K562 (cell line): ENCODE data around the gene STK36. TPM values are rescaled to one million over a fixed set of nuclear protein-coding genes. Genes with fewer than 3 reads are reported as not detected.

Source experiments
- COPS2 ChIP-seq: fragments of 450-650 bp; conservative IDR thresholded peaks from 2 replicates; pipeline ENCODE4 v1.6.1; 2016; ENCODE audit warnings: mild to moderate bottlenecking, moderate library complexity
- EHMT2 ChIP-seq: fragments of 450-650 bp; IDR thresholded peaks from 2 replicates; pipeline ENCODE4 v1.6.1; 2018; ENCODE audit warnings: antibody characterized with exemption
- FOXJ3 ChIP-seq: sonication (generic); formaldehyde crosslinking; IDR thresholded peaks from 2 replicates; pipeline ENCODE4 v1.4.0; 2020; ENCODE audit warnings: mild to moderate bottlenecking, missing genetic modification reagents
- KDM4B ChIP-seq, 2 experiments: fragments of 450-650 bp in 1 of 2; sonication (generic) in 1 of 2; IDR thresholded peaks; 2 replicates each; pipeline ENCODE4 v1.6.1; 2016 to 2017; ENCODE audit warnings: borderline replicate concordance in 2 of 2, antibody characterized with exemption in 1 of 2, low read depth in 1 of 2, mild to moderate bottlenecking in 1 of 2
- MED1 ChIP-seq: sonication (generic); formaldehyde crosslinking; IDR thresholded peaks from 2 replicates; pipeline ENCODE4 v1.8.1; 2023; ENCODE audit warnings: missing genetic modification reagents, borderline replicate concordance
- NFXL1 ChIP-seq: fragments of 450-650 bp; formaldehyde crosslinking; IDR thresholded peaks from 2 replicates; pipeline ENCODE4 v1.4.0; 2021; ENCODE audit warnings: mild to moderate bottlenecking
- NUFIP1 ChIP-seq: fragments of 450-650 bp; IDR thresholded peaks from 2 replicates; pipeline ENCODE4 v1.6.1; 2018; ENCODE audit not compliant: partially characterized antibody
- RBM34 ChIP-seq: fragments of 200-400 bp; formaldehyde crosslinking; IDR thresholded peaks from 2 replicates; pipeline ENCODE4 v1.6.1; 2018; ENCODE audit warnings: low read length, borderline replicate concordance; ENCODE audit not compliant: insufficient read depth
- SIN3B ChIP-seq: fragments of 450-650 bp; IDR thresholded peaks from 2 replicates; pipeline ENCODE4 v1.6.1; 2017; ENCODE audit warnings: low read depth, mild to moderate bottlenecking, moderate library complexity
- STAT5B ChIP-seq: fragments of 250-450 bp; sonication (Bioruptor Pico); IDR thresholded peaks from 2 replicates; pipeline ENCODE4 v1.8.0; 2021; ENCODE audit warnings: mild to moderate bottlenecking, inconsistent platforms
- ZNF124 ChIP-seq: sonication (generic); formaldehyde crosslinking; IDR thresholded peaks from 2 replicates; pipeline ENCODE4 v1.8.1; 2022; ENCODE audit warnings: missing genetic modification reagents
- ZNF695 ChIP-seq: fragments of 450-650 bp; formaldehyde crosslinking; IDR thresholded peaks from 2 replicates; pipeline ENCODE4 v1.4.0; 2020; ENCODE audit warnings: mild to moderate bottlenecking, moderate library complexity
- ZNF785 ChIP-seq: fragments of 250-450 bp; sonication (Bioruptor Pico); IDR thresholded peaks from 2 replicates; pipeline ENCODE4 v1.4.0; 2020; ENCODE audit warnings: mild to moderate bottlenecking
- ZNF79 ChIP-seq: fragments of 250-450 bp; sonication (Bioruptor Pico); IDR thresholded peaks from 2 replicates; pipeline ENCODE4 v1.4.0; 2020; ENCODE audit warnings: low read depth, mild to moderate bottlenecking, moderate library complexity
- polyA plus RNA-seq, 8 experiments: library from polyadenylated mRNA; depleted of rRNA in 4 of 8; stranded (reverse) in 5 of 8; unstranded in 3 of 8; fragments of >200 nt; fragmentation: Nextera tagmentation in 2 of 8; fragmentation: Illumina TruSeq in 1 of 8; extraction: Ambion mirVana in 2 of 8; extraction: Trizol in 1 of 8; gene quantifications; 2 replicates each; pipeline versions ENCODE4 v1.2.1 to v1.2.3, GENCODE V29; 2011 to 2014; ENCODE audit warnings: inconsistent platforms in 1 of 8, missing spikeins in 1 of 8
- total RNA-seq, 7 experiments: library from RNA; depleted of rRNA in 6 of 7; stranded (reverse); fragments of >200 nt in 6 of 7; fragmentation: Illumina TruSeq in 2 of 7; extraction: Trizol in 2 of 7; gene quantifications; 2 replicates each; pipeline versions ENCODE4 v1.2.1 to v1.2.3, GENCODE V29; 2011 to 2021; ENCODE audit warnings: low replicate concordance in 1 of 7
- TF ChIP-seq, protein P1 (sequence below), 3 experiments: fragments of 200-800 bp in 1 of 3; sonication (Bioruptor generic) in 1 of 3; sonication (generic) in 1 of 3; formaldehyde crosslinking in 1 of 3; IDR thresholded peaks; 2 replicates each; pipeline versions ENCODE4 v1.6.1 to v1.8.0; 2016 to 2022; ENCODE audit warnings: mild to moderate bottlenecking in 2 of 3, missing compliant biosample characterization in 2 of 3, missing genetic modification characterization in 2 of 3, missing genetic modification reagents in 1 of 3
- TF ChIP-seq, protein P2 (sequence below): fragments of 250-450 bp; sonication (Bioruptor Pico); IDR thresholded peaks from 2 replicates; pipeline ENCODE4 v1.4.0; 2020; ENCODE audit warnings: borderline replicate concordance
- TF ChIP-seq, protein P3 (sequence below): fragments of 450-650 bp; IDR thresholded peaks from 2 replicates; pipeline ENCODE4 v1.6.1; 2017; ENCODE audit warnings: antibody characterized with exemption
- TF ChIP-seq, protein P4 (sequence below): IDR thresholded peaks from 2 replicates; pipeline ENCODE4 v1.6.1; 2011; ENCODE audit warnings: borderline replicate concordance, low read depth, mild to moderate bottlenecking, moderate library complexity, low read length; ENCODE audit not compliant: insufficient read depth, poor library complexity, severe bottlenecking
- TF ChIP-seq, protein P5 (sequence below): fragments of 250-450 bp; sonication (Bioruptor Pico); IDR thresholded peaks from 2 replicates; pipeline ENCODE4 v1.8.0; 2022; ENCODE audit warnings: inconsistent platforms, mild to moderate bottlenecking, moderate library complexity, borderline replicate concordance

The STK36 gene
- total and polyA plus RNA-seq, 9 of the 15 experiments (the other 6 are each of a cell fraction or from before 2014, with no cell fraction given), result 3.5 to 12.4 (median 6.7) TPM

DNA sequence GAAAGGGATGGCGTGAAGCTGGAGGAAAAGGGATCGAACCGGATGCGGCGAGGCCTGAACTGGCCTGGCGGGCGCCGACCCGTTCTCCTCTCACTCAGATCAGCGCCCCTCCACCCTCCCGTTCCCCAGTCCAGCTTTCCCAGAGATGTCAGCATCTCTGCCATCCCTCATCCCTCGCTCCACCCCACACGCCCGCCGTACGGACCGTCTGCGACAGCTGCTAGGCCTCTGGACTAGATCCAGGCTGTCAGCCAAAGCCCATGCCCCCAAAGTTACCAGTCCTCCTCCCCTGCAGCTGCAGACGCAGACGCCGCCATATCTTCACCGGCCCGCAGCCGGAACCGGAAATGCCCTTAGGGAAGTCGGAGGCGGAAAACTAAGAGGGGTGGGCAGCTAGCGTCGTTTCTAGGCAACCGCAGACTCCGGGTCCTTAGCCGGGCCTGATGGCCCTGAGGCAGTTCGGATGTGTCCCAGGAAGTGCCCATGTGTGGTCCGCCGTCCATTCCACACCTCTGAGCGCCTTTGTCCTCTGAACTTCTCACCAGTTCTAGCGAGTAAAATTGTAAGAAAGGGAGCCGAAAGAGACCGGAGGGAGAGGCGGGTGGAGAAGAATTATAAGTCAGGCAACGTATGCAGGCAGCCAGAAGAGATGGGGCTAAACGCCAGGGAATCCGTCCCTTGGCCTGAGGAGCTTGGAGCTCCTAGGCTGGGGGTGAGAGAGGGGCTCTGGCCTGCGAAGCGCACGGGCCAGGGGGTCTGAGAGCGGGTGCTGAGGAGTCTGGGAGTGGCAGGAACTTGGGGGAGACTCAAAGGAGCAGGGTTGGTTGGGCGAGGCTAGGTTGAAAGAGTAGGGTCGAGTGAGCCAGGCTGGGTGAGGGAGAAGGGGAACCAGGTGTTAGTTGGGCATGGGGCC is at the start of gene STK36, which contains the start of gene RNF25 (continued):
- TF ChIP-seq, protein P1, sequence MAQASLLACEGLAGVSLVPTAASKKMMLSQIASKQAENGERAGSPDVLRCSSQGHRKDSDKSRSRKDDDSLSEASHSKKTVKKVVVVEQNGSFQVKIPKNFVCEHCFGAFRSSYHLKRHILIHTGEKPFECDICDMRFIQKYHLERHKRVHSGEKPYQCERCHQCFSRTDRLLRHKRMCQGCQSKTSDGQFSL (CRISPR knock-in tag; IDR thresholded peaks at IDR 0.05), result 0 out of 2 replicates have a peak, but pooled peaks have one; percentile 66
- TF ChIP-seq, protein P1 (tag; IDR thresholded peaks at IDR 0.05), result no peak
- TF ChIP-seq, protein P2, sequence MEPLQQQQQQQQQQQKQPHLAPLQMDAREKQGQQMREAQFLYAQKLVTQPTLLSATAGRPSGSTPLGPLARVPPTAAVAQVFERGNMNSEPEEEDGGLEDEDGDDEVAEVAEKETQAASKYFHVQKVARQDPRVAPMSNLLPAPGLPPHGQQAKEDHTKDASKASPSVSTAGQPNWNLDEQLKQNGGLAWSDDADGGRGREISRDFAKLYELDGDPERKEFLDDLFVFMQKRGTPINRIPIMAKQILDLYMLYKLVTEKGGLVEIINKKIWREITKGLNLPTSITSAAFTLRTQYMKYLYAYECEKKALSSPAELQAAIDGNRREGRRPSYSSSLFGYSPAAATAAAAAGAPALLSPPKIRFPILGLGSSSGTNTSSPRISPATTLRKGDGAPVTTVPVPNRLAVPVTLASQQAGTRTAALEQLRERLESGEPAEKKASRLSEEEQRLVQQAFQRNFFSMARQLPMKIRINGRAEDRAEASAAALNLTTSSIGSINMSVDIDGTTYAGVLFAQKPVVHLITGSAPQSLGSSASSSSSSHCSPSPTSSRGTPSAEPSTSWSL (CRISPR knock-in tag), result no peak
- TF ChIP-seq EHMT2 (no peak), SIN3B (peak; percentile 91), MED1 (CRISPR knock-in tag) (no peak), ZNF79 (CRISPR knock-in tag) (no peak), ZNF785 (no peak), STAT5B (CRISPR knock-in tag) (no peak), NUFIP1 (no peak), COPS2 (no peak), NFXL1 (CRISPR knock-in tag) (no peak), KDM4B (IDR thresholded peaks at IDR 0.05; ENCODE audit: borderline replicate concordance in 2 of 2, low read depth in 1 of 2) (no peak), RBM34 (no peak), ZNF695 (CRISPR knock-in tag) (no peak), FOXJ3 (no peak), ZNF124 (CRISPR knock-in tag) (no peak)
- TF ChIP-seq, protein P3, sequence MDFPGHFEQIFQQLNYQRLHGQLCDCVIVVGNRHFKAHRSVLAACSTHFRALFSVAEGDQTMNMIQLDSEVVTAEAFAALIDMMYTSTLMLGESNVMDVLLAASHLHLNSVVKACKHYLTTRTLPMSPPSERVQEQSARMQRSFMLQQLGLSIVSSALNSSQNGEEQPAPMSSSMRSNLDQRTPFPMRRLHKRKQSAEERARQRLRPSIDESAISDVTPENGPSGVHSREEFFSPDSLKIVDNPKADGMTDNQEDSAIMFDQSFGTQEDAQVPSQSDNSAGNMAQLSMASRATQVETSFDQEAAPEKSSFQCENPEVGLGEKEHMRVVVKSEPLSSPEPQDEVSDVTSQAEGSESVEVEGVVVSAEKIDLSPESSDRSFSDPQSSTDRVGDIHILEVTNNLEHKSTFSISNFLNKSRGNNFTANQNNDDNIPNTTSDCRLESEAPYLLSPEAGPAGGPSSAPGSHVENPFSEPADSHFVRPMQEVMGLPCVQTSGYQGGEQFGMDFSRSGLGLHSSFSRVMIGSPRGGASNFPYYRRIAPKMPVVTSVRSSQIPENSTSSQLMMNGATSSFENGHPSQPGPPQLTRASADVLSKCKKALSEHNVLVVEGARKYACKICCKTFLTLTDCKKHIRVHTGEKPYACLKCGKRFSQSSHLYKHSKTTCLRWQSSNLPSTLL, result no peak
- TF ChIP-seq, protein P4, sequence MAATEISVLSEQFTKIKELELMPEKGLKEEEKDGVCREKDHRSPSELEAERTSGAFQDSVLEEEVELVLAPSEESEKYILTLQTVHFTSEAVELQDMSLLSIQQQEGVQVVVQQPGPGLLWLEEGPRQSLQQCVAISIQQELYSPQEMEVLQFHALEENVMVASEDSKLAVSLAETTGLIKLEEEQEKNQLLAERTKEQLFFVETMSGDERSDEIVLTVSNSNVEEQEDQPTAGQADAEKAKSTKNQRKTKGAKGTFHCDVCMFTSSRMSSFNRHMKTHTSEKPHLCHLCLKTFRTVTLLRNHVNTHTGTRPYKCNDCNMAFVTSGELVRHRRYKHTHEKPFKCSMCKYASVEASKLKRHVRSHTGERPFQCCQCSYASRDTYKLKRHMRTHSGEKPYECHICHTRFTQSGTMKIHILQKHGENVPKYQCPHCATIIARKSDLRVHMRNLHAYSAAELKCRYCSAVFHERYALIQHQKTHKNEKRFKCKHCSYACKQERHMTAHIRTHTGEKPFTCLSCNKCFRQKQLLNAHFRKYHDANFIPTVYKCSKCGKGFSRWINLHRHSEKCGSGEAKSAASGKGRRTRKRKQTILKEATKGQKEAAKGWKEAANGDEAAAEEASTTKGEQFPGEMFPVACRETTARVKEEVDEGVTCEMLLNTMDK, result peak; percentile 17
- TF ChIP-seq, protein P5, sequence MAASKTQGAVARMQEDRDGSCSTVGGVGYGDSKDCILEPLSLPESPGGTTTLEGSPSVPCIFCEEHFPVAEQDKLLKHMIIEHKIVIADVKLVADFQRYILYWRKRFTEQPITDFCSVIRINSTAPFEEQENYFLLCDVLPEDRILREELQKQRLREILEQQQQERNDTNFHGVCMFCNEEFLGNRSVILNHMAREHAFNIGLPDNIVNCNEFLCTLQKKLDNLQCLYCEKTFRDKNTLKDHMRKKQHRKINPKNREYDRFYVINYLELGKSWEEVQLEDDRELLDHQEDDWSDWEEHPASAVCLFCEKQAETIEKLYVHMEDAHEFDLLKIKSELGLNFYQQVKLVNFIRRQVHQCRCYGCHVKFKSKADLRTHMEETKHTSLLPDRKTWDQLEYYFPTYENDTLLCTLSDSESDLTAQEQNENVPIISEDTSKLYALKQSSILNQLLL (CRISPR knock-in tag), result no peak
